ENCODE results near the gene RAP2B.

The RAP2B gene

GRCh38 chr3:153219146-153219545 lies 57.1 kb downstream of the RAP2B start:
- no peak for TF ChIP-seq CTCF (IDR thresholded peaks at IDR 0.05; ENCODE audit: low read depth, low read length)
- no peak overlapping the region for H3K4me3 ChIP-seq (ENCODE audit: low read depth, low read length)

Measured in WI38 (cell line).